A549 (cell line): Measurements from ENCODE around the gene COL5A1.

Source experiments
- FOSL2 ChIP-seq, 2 experiments: fragments of 450-650 bp in 1 of 2; fragments of >200 bp in 1 of 2; sonication (Bioruptor Twin) in 1 of 2; formaldehyde crosslinking; IDR thresholded peaks; 2 replicates each; pipeline versions ENCODE4 v1.5.0 to v1.6.1; 2016 to 2020; ENCODE audit warnings: mild to moderate bottlenecking in 1 of 2, moderate library complexity in 1 of 2
- JUNB ChIP-seq: fragments of >200 bp; sonication (Bioruptor Twin); formaldehyde crosslinking; IDR thresholded peaks from 2 replicates; pipeline ENCODE4 v1.6.1; 2016

- TF ChIP-seq FOSL2 (IDR thresholded peaks at IDR 0.05) (no peak), FOSL2 (CRISPR knock-in tag; IDR thresholded peaks at IDR 0.05) (no peak), JUNB (no peak)
Observed at GRCh38 chr9:134685784-134686183, 44.2 kb downstream of the COL5A1 start.
